Measurements from ENCODE around the gene AMDHD1. TPM values are rescaled to one million over a fixed set of nuclear protein-coding genes. Genes with fewer than 3 reads are reported as not detected.
A peak's percentile ranks its signal among the peaks of the same experiment; 100 is the strongest.

AMDHD1 gene
- polyA plus RNA-seq, 1 donor from 2014 or later: 0.20 TPM

DNA sequence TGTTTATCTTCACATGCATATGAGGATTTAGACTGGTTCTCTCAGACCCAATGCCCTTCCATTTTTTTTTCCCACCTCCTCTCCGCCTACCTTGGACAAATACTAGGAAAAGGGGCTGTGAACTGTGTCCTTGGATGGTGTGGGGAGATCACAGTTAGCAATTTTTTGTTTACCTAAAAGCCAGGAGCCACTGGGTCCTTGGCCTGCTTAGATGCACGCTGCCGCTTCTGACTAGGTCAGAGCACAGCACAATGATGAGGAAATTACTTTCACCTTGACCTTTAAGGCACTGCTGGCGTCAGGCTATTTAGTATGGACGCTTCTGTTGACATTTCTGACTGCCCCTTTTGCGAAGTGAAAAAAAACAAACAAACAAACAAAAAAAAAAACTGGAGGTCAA is 2.6 kb upstream of the AMDHD1 start:
- Histone ChIP-seq H3K36me3 (ENCODE audit: insufficient read depth, low read length) (no peaks in the 10 kb centered on the region), H2AFZ (ENCODE audit: low read depth, low read length) (no peak overlapping the region), H3K27ac (ENCODE audit: low read length) (no peak overlapping the region), H3K79me2 (replicated peaks; ENCODE audit: insufficient read depth, low read length) (no peaks in the 10 kb centered on the region), H3K27me3 (ENCODE audit: insufficient read depth, low read depth, low read length) (peaks cover 11% of the 10 kb centered on the region), H3K4me2 (ENCODE audit: low read length) (no peak overlapping the region), H4K20me1 (ENCODE audit: insufficient read depth) (no peaks in the 10 kb centered on the region), H3K9ac (ENCODE audit: low read length) (no peak overlapping the region), H3K9me2 (ENCODE audit: insufficient read depth, low read length) (no peaks in the 10 kb centered on the region), H3F3A (ENCODE audit: insufficient read depth, low read length, poor library complexity, severe bottlenecking) (no peaks in the 10 kb centered on the region), H3K9me3 (ENCODE audit: low read length) (no peaks in the 10 kb centered on the region), H3K4me3 (ENCODE audit: low read length) (no peak overlapping the region)
- no peak for TF ChIP-seq SMC3 (conservative IDR thresholded peaks at IDR 0.05; ENCODE audit: poor library complexity)
- no peak for TF ChIP-seq TAF1 (IDR thresholded peaks at IDR 0.05; ENCODE audit: low read depth)
- no peak for TF ChIP-seq MXI1 (conservative IDR thresholded peaks at IDR 0.05; ENCODE audit: poor library complexity, severe bottlenecking)
- no peak for TF ChIP-seq POLR2AphosphoS5 (IDR thresholded peaks at IDR 0.05)
- TF ChIP-seq RAD21 (conservative IDR thresholded peaks at IDR 0.05): no peak
- TF ChIP-seq EP300 (conservative IDR thresholded peaks at IDR 0.05; ENCODE audit: poor library complexity, severe bottlenecking): no peak
- TF ChIP-seq, protein P1, sequence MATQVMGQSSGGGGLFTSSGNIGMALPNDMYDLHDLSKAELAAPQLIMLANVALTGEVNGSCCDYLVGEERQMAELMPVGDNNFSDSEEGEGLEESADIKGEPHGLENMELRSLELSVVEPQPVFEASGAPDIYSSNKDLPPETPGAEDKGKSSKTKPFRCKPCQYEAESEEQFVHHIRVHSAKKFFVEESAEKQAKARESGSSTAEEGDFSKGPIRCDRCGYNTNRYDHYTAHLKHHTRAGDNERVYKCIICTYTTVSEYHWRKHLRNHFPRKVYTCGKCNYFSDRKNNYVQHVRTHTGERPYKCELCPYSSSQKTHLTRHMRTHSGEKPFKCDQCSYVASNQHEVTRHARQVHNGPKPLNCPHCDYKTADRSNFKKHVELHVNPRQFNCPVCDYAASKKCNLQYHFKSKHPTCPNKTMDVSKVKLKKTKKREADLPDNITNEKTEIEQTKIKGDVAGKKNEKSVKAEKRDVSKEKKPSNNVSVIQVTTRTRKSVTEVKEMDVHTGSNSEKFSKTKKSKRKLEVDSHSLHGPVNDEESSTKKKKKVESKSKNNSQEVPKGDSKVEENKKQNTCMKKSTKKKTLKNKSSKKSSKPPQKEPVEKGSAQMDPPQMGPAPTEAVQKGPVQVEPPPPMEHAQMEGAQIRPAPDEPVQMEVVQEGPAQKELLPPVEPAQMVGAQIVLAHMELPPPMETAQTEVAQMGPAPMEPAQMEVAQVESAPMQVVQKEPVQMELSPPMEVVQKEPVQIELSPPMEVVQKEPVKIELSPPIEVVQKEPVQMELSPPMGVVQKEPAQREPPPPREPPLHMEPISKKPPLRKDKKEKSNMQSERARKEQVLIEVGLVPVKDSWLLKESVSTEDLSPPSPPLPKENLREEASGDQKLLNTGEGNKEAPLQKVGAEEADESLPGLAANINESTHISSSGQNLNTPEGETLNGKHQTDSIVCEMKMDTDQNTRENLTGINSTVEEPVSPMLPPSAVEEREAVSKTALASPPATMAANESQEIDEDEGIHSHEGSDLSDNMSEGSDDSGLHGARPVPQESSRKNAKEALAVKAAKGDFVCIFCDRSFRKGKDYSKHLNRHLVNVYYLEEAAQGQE (IDR thresholded peaks at IDR 0.05; ENCODE audit: borderline replicate concordance): no peak
- TF ChIP-seq EZH2 (IDR thresholded peaks at IDR 0.05; ENCODE audit: borderline replicate concordance, insufficient read depth, low read length, poor library complexity, severe bottlenecking): no peak
- TF ChIP-seq, protein P2, sequence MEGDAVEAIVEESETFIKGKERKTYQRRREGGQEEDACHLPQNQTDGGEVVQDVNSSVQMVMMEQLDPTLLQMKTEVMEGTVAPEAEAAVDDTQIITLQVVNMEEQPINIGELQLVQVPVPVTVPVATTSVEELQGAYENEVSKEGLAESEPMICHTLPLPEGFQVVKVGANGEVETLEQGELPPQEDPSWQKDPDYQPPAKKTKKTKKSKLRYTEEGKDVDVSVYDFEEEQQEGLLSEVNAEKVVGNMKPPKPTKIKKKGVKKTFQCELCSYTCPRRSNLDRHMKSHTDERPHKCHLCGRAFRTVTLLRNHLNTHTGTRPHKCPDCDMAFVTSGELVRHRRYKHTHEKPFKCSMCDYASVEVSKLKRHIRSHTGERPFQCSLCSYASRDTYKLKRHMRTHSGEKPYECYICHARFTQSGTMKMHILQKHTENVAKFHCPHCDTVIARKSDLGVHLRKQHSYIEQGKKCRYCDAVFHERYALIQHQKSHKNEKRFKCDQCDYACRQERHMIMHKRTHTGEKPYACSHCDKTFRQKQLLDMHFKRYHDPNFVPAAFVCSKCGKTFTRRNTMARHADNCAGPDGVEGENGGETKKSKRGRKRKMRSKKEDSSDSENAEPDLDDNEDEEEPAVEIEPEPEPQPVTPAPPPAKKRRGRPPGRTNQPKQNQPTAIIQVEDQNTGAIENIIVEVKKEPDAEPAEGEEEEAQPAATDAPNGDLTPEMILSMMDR (IDR thresholded peaks at IDR 0.05; ENCODE audit: poor library complexity, severe bottlenecking): no peak

DNA sequence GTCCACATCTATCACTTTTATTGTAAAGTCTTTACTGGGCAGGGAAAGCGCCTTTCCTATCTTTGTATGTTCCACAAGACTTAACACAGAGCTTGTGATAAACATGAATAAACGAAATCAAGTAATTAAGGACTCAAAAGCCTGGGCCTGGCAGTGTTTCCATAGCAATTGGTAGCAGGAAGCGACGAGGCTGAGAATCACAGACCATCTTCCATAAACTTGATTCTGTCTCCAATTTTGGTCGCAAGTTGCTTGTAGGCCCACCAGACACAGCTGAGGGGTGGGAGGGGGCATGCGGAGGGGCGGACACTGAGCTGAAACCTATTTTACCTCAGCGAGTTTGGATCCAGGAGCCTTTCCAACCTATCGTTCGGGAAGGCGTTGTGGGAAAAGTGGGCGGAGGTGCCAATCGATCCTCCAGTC is 1.0 kb upstream of the AMDHD1 start:
- no peak for TF ChIP-seq MXI1 (conservative IDR thresholded peaks at IDR 0.05; ENCODE audit: poor library complexity, severe bottlenecking)
- TF ChIP-seq EZH2 (IDR thresholded peaks at IDR 0.05; ENCODE audit: borderline replicate concordance, insufficient read depth, low read length, poor library complexity, severe bottlenecking): no peak
- TF ChIP-seq, protein P2 (IDR thresholded peaks at IDR 0.05; ENCODE audit: poor library complexity, severe bottlenecking): no peak
- TF ChIP-seq, protein P1 (IDR thresholded peaks at IDR 0.05; ENCODE audit: borderline replicate concordance): no peak
- no peak for TF ChIP-seq TAF1 (IDR thresholded peaks at IDR 0.05; ENCODE audit: low read depth)
- TF ChIP-seq POLR2AphosphoS5 (IDR thresholded peaks at IDR 0.05): no peak
- TF ChIP-seq SMC3 (conservative IDR thresholded peaks at IDR 0.05; ENCODE audit: poor library complexity): no peak
- TF ChIP-seq EP300 (conservative IDR thresholded peaks at IDR 0.05; ENCODE audit: poor library complexity, severe bottlenecking): no peak
- no peak for TF ChIP-seq RAD21 (conservative IDR thresholded peaks at IDR 0.05)
- H3K4me3 ChIP-seq (ENCODE audit: low read length): peak overlapping the region; percentile 77
- H3K9ac ChIP-seq (ENCODE audit: low read length): peak overlapping the region; percentile 62
- no peaks in the 10 kb centered on the region for H3F3A ChIP-seq (ENCODE audit: insufficient read depth, low read length, poor library complexity, severe bottlenecking)
- H3K79me2 ChIP-seq (replicated peaks; ENCODE audit: insufficient read depth, low read length): no peaks in the 10 kb centered on the region
- peak overlapping the region; percentile 58 for H3K4me2 ChIP-seq (ENCODE audit: low read length)
- H3K27me3 ChIP-seq (ENCODE audit: insufficient read depth, low read depth, low read length): peaks cover 11% of the 10 kb centered on the region
- H3K9me3 ChIP-seq (ENCODE audit: low read length): no peaks in the 10 kb centered on the region
- no peaks in the 10 kb centered on the region for H3K9me2 ChIP-seq (ENCODE audit: insufficient read depth, low read length)
- H3K36me3 ChIP-seq (ENCODE audit: insufficient read depth, low read length): no peaks in the 10 kb centered on the region
- peak overlapping the region; percentile 70 for H2AFZ ChIP-seq (ENCODE audit: low read depth, low read length)
- no peaks in the 10 kb centered on the region for H4K20me1 ChIP-seq (ENCODE audit: insufficient read depth)
- no peak overlapping the region for H3K27ac ChIP-seq (ENCODE audit: low read length)

Data from neural cell (in vitro differentiated cells).